HL-60 (cell line): Measurements from ENCODE around the gene USP21.

Experiments
- DNase-seq, 2 experiments: peaks; one replicate each; pipeline ENCODE4 v3.0.0-alpha.2; 2010 to 2020; ENCODE audit warnings: low read depth in 1 of 2, low spot score in 1 of 2
- H3K27ac ChIP-seq: fragments of 250-450 bp; sonication (Bioruptor Pico); replicated peaks from 2 replicates; pipeline ENCODE4 v1.5.1; 2020; ENCODE audit warnings: mild to moderate bottlenecking, moderate library complexity
- H3K27me3 ChIP-seq: fragments of 250-450 bp; sonication (Bioruptor Pico); 2 replicates; pipeline ENCODE4 v1.5.1; 2021; ENCODE audit warnings: mild to moderate bottlenecking, moderate library complexity; ENCODE audit not compliant: insufficient read depth, poor library complexity, severe bottlenecking
- H3K4me3 ChIP-seq: replicated peaks from 2 replicates; pipeline ENCODE4 v1.5.1; 2011; ENCODE audit warnings: mild to moderate bottlenecking, control low read depth, low read length; ENCODE audit not compliant: insufficient read depth
- CTCF ChIP-seq: IDR thresholded peaks from one replicate; pipeline ENCODE4 v1.5.1; 2011; ENCODE audit warnings: low read length, control low read depth, inconsistent platforms; ENCODE audit not compliant: insufficient read depth
- GABPA ChIP-seq: IDR thresholded peaks from 2 replicates; pipeline ENCODE4 v1.6.1; 2012; ENCODE audit warnings: low read depth
- POLR2AphosphoS5 ChIP-seq: IDR thresholded peaks from 2 replicates; pipeline ENCODE4 v1.6.1; 2012; ENCODE audit warnings: low read depth
- REST ChIP-seq: IDR thresholded peaks from 2 replicates; pipeline ENCODE4 v1.6.1; 2012; ENCODE audit warnings: low read depth; ENCODE audit not compliant: insufficient replicate concordance
- SPI1 ChIP-seq: IDR thresholded peaks from 2 replicates; pipeline ENCODE4 v1.6.1; 2012; ENCODE audit warnings: low read depth, mild to moderate bottlenecking, borderline replicate concordance

USP21 gene

GRCh38 chr1:161200421-161200991, 41.2 kb downstream of the USP21 start:
- H3K4me3 ChIP-seq = no peak overlapping the region
- peak overlapping the region; percentile 95 for H3K27ac ChIP-seq
- no peaks in the 10 kb centered on the region for H3K27me3 ChIP-seq
- DNase-seq = no peak
- no peak for TF ChIP-seq SPI1
- TF ChIP-seq POLR2AphosphoS5 = no peak

- H3K4me3 ChIP-seq = peak overlapping the region; percentile 37
- DNase-seq = peak; percentile 57 to 82
- H3K27me3 ChIP-seq = no peaks in the 10 kb centered on the region
- H3K27ac ChIP-seq = peak overlapping the region; percentile 95
- TF ChIP-seq SPI1 = peak; percentile 68; the same call in 1 of the 2 replicates
- no peak for TF ChIP-seq GABPA
- TF ChIP-seq POLR2AphosphoS5 = no peak
- no peak for TF ChIP-seq REST
- no peak for TF ChIP-seq CTCF
These were observed 41.9 kb downstream of the USP21 start for GRCh38 chr1:161200992-161201835.

- Histone ChIP-seq H3K4me3 (peak within 1 kb of the TSS; percentile 67), H3K27ac (peak within 1 kb of the TSS; percentile 95), H3K27me3 (no peaks in the 10 kb centered on the region)
- DNase-seq = peak; percentile 95 to 99
- peak; percentile 87 for TF ChIP-seq POLR2AphosphoS5
- peak; percentile 44; the same call in 1 of the 2 replicates for TF ChIP-seq SPI1
- TF ChIP-seq CTCF = no peak
- TF ChIP-seq GABPA = peak; percentile 82
- peak; percentile 75 for TF ChIP-seq REST
These were observed 42.8 kb downstream of the USP21 start, which contains the start of gene NDUFS2 for GRCh38 chr1:161201836-161202712. TSS of gene NDUFS2 (plus strand) at chr1:161202367. CDS start at chr1:161202386, 19 bp downstream.
